Activated T-helper 1 cell treated with Interleukin-2 at 50 U/mL for 16 hours (primary cell): ENCODE data around the gene UGT1A9.

Source experiments
- DNase-seq: peaks from one replicate; pipeline ENCODE4 v3.0.0-alpha.2; 2020; ENCODE audit warnings: low read depth

UGT1A9 gene

GRCh38 chr2:233817361-233817911, 145.7 kb downstream of the UGT1A9 start:
- no peak for DNase-seq

- no peak for DNase-seq
Measured at GRCh38 chr2:233817995-233818638, 146.4 kb downstream of the UGT1A9 start.

GRCh38 chr2:233818639-233819621, 147.2 kb downstream of the UGT1A9 start:
- no peak for DNase-seq

DNA sequence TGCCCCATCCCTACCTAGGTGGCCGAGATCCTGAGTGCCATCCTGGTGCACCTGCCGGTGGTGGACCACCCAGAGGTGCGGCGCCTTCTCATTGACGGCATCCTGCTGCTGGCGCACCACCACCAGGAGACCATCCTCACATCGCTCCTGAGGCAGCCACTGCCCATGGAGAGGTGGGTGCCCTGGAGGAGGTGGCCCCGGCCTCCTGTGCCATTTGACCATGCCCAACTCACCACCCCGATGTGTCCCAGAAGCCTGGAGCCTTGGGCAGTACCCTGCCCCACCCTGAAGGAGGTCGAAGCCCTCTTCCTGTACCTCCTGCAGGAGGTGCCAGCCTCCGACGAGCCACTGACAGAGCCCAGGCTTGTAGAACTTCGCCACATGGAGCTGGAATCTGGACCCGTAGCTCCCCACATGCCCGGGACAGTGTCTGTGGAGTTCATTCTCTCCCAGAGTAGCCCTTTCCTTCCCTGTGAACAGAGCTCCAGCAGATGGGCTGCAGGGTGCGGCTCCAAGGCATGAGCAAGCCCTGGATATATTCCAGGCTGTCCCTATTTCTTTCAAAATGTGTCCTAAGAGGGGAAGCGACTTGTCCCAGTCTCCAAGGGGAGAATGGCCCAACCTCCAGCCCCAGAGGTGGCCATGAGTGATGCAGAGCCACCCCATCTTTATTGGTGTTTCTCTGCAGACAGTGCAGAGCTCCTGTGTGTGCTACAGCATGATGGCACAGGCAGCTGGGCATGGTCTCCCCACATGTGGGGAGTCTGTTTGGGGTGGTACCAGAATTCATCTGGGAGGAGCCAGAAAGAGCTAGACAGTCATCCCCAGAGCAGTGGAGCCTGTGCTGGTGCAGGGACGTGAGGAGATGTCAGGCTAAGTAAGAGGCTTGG, 148.4 kb downstream of the UGT1A9 start:
- DNase-seq, result no peak

DNA sequence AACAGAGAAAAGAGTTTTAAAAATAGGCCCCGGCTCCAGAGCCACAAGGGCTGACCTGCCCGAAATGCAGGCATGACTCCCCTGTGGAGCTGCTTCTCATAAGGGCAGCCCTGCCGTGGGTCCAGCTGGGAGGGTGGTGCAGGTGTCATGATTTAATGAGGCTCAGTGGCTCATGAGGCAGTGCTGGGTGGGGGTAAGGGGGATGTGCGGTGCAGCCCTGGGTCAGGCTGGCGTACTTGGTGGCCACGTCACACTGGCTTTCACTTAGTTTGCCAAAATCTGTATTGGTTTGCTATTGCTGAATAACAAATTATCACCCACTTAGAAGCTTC, 149.0 kb downstream of the UGT1A9 start:
- DNase-seq, result no peak

GRCh38 chr2:233821196-233821595, 149.5 kb downstream of the UGT1A9 start:
- no peak for DNase-seq

- no peak for DNase-seq
Measured at GRCh38 chr2:233821709-233822100, 150.0 kb downstream of the UGT1A9 start.

DNA sequence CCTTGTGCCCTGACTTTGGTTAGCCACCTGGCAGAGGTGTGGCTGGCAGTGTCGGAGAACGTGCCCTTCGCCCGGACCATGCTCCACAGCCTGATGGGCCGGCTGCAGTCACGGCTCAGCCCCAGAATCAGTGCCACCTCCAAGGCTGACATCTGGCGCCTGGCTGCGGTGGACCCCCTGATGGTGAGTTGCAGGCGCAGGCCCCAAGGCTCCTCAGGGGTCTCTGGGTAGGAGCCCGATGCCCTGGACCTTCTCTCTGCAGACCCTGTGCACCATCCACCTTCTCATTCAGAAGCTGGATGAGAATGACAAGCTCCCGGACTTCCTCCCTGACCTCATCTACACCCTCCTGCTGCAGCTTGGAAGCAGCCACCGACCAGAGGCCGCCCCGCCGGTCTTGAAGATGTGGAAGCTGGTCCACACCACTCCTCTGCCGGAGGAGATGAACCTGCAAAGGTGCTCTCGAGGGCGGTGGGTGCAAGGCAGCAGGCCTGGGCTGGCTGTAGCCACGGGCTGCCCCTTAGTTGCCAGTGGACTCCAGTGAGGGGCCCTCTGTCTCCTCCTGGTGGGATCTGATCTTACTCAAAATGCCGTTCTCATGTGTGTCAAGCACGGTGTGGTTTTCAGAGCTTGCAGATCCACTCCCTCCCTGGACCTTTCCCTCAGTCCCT, 150.5 kb downstream of the UGT1A9 start:
- DNase-seq, result no peak
